SK-N-MC (cell line): ENCODE measurements around the gene MLX.

ENCODE experiments used
- EZH2 ChIP-seq: fragments of 200-600 bp; sonication (generic); IDR thresholded peaks from one replicate; pipeline ENCODE4 v1.6.1; 2017; ENCODE audit warnings: antibody characterized with exemption
- POLR2AphosphoS5 ChIP-seq: IDR thresholded peaks from 2 replicates; pipeline ENCODE4 v1.6.1; 2012; ENCODE audit warnings: mild to moderate bottlenecking, low read depth, low read length, borderline replicate concordance

DNA sequence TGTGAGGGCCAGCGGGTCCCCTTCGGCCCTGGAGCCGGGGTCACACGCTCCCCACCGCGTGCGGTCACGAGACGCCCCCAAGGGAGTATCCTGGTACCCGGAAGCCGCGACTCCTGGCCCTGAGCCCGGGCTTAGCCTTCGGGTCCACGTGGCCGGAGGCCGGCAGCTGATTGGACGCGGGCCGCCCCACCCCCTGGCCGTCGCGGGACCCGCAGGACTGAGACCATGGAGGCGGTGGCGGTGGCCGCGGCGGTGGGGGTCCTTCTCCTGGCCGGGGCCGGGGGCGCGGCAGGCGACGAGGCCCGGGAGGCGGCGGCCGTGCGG, 30.9 kb upstream of the MLX start, which contains the start of gene NAGLU:
- TF ChIP-seq EZH2 (no peak), POLR2AphosphoS5 (peak; percentile 60)
